ENCODE measurements around the gene CDH22.

Gene CDH22

GRCh38 chr20:46130534-46130933 lies 177.8 kb downstream of the CDH22 start:
- peaks cover 21% of the 10 kb centered on the region for H3K27me3 ChIP-seq (ENCODE audit: control insufficient read depth, insufficient read depth, low read length)
- no peak overlapping the region for H3K4me3 ChIP-seq (ENCODE audit: low read depth, low read length)
- H3K36me3 ChIP-seq (ENCODE audit: control insufficient read depth, insufficient read depth, low read length) = no peaks in the 10 kb centered on the region
- H3K4me1 ChIP-seq (ENCODE audit: control insufficient read depth, insufficient read depth, low read length) = peaks cover 6% of the 10 kb centered on the region
- H3K9ac ChIP-seq (ENCODE audit: low read depth, low read length) = no peak overlapping the region
- H3K9me3 ChIP-seq (ENCODE audit: control insufficient read depth, insufficient read depth, low read length) = no peaks in the 10 kb centered on the region

- Histone ChIP-seq H3K9me3 (ENCODE audit: control insufficient read depth, insufficient read depth, low read length) (no peaks in the 10 kb centered on the region), H3K4me1 (ENCODE audit: control insufficient read depth, insufficient read depth, low read length) (peaks cover 5% of the 10 kb centered on the region), H3K4me3 (ENCODE audit: low read depth, low read length) (no peak overlapping the region), H3K27me3 (ENCODE audit: control insufficient read depth, insufficient read depth, low read length) (peaks cover 21% of the 10 kb centered on the region), H3K36me3 (ENCODE audit: control insufficient read depth, insufficient read depth, low read length) (no peaks in the 10 kb centered on the region), H3K9ac (ENCODE audit: low read depth, low read length) (no peak overlapping the region)
These were observed 178.3 kb downstream of the CDH22 start for GRCh38 chr20:46129955-46130481.

GRCh38 chr20:46128310-46129151 lies 179.8 kb downstream of the CDH22 start:
- Histone ChIP-seq H3K27me3 (ENCODE audit: control insufficient read depth, insufficient read depth, low read length) (peaks cover 21% of the 10 kb centered on the region), H3K4me1 (ENCODE audit: control insufficient read depth, insufficient read depth, low read length) (peaks cover 5% of the 10 kb centered on the region), H3K36me3 (ENCODE audit: control insufficient read depth, insufficient read depth, low read length) (no peaks in the 10 kb centered on the region), H3K9ac (ENCODE audit: low read depth, low read length) (no peak overlapping the region), H3K9me3 (ENCODE audit: control insufficient read depth, insufficient read depth, low read length) (no peaks in the 10 kb centered on the region), H3K4me3 (ENCODE audit: low read depth, low read length) (no peak overlapping the region)

- H3K4me1 ChIP-seq (ENCODE audit: control insufficient read depth, insufficient read depth, low read length) = peaks cover 2% of the 10 kb centered on the region
- H3K4me3 ChIP-seq (ENCODE audit: low read depth, low read length) = no peak overlapping the region
- H3K9me3 ChIP-seq (ENCODE audit: control insufficient read depth, insufficient read depth, low read length) = no peaks in the 10 kb centered on the region
- H3K27me3 ChIP-seq (ENCODE audit: control insufficient read depth, insufficient read depth, low read length) = peaks cover 17% of the 10 kb centered on the region
- H3K36me3 ChIP-seq (ENCODE audit: control insufficient read depth, insufficient read depth, low read length) = no peaks in the 10 kb centered on the region
- H3K9ac ChIP-seq (ENCODE audit: low read depth, low read length) = no peak overlapping the region
These were observed 180.8 kb downstream of the CDH22 start for GRCh38 chr20:46127396-46128010.

GRCh38 chr20:46126440-46127056 lies 181.8 kb downstream of the CDH22 start:
- Histone ChIP-seq H3K27me3 (ENCODE audit: control insufficient read depth, insufficient read depth, low read length) (peaks cover 11% of the 10 kb centered on the region), H3K36me3 (ENCODE audit: control insufficient read depth, insufficient read depth, low read length) (no peaks in the 10 kb centered on the region), H3K4me3 (ENCODE audit: low read depth, low read length) (no peak overlapping the region), H3K9me3 (ENCODE audit: control insufficient read depth, insufficient read depth, low read length) (no peaks in the 10 kb centered on the region), H3K4me1 (ENCODE audit: control insufficient read depth, insufficient read depth, low read length) (peaks cover 2% of the 10 kb centered on the region), H3K9ac (ENCODE audit: low read depth, low read length) (no peak overlapping the region)
